Right lobe of liver (tissue), 6 donors: ENCODE measurements around the gene SLC15A3. TPM values are rescaled to one million over a fixed set of nuclear protein-coding genes. Genes with fewer than 3 reads are reported as not detected.
A peak's percentile ranks its signal among the peaks of the same experiment; 100 is the strongest.

Source experiments
- ATAC-seq, 4 donors: fragments of 200-7000 bp; cut with Tn5 transposase; one replicate each; pipeline ENCODE4 v1.9.1; 2020; ENCODE audit warnings: mild to moderate bottlenecking in 4 of 4, moderate library complexity in 4 of 4
- DNase-seq, 3 donors: peaks; one replicate each; pipeline ENCODE4 v3.0.0-alpha.2; 2020
- H3K27ac ChIP-seq, 3 donors: fragments of 200-600 bp; one replicate each; pipeline ENCODE4 v1.8.0; 2022
- H3K27me3 ChIP-seq, 2 donors: fragments of 200-600 bp; one replicate each; pipeline ENCODE4 v1.8.0; 2022
- H3K36me3 ChIP-seq, 4 donors: fragments of 200-600 bp; sonication (generic) in 1 of 4; one replicate each; pipeline versions ENCODE4 v1.5.1 to v1.8.0; 2017 to 2022; ENCODE audit warnings: control low read depth in 1 of 4
- H3K4me1 ChIP-seq, 4 donors: fragments of 200-600 bp; sonication (generic) in 1 of 4; one replicate each; pipeline versions ENCODE4 v1.5.1 to v1.8.0; 2017 to 2022; ENCODE audit warnings: control low read depth in 1 of 4
- H3K4me3 ChIP-seq, 3 donors: fragments of 200-600 bp; one replicate each; pipeline ENCODE4 v1.8.0; 2022
- H3K9me3 ChIP-seq, 4 donors: fragments of 200-600 bp; sonication (generic) in 1 of 4; one replicate each; pipeline versions ENCODE4 v1.5.1 to v1.8.0; 2017 to 2022; ENCODE audit warnings: control low read depth in 1 of 4
- POLR2A ChIP-seq: fragments of 450-650 bp; IDR thresholded peaks from one replicate; pipeline ENCODE4 v1.6.1; 2017; ENCODE audit warnings: antibody characterized with exemption, mild to moderate bottlenecking
- WGBS: methylation state at CpG from one replicate; pipeline ENCODE4 v1.1.6; 2018; ENCODE audit warnings: low coverage, low lambda C conversion rate; ENCODE audit not compliant: insufficient coverage; ENCODE audit errors: missing lambda C conversion rate; 5-methylcytosine and 5-hydroxymethylcytosine counted together
- intact Hi-C, 2 donors: fragments of 100-400 bp; cut with DNase I; formaldehyde crosslinking; loops; one replicate each; pipeline versions ENCODE4 v1.11.2 to v1.14.1; 2022
- total RNA-seq, 6 experiments: library from RNA; depleted of rRNA in 2 of 6; stranded (reverse); fragments of >200 nt in 2 of 6; fragmentation: NEBNext Ultra II Directional in 3 of 6; extraction: Animal tissue kit (Norgen Biotek cat#: 25700) in 3 of 6; gene quantifications; one replicate each; pipeline versions ENCODE4 v1.1.0 to v1.2.4, GENCODE V29; 2016 to 2023
- TF ChIP-seq, protein P1 (sequence below), 4 donors: fragments of 200-600 bp in 3 of 4; fragments of 450-650 bp in 1 of 4; IDR thresholded peaks; one replicate each; pipeline versions ENCODE4 v1.5.1 to v1.8.0; 2016 to 2022; ENCODE audit warnings: antibody characterized with exemption in 4 of 4, mild to moderate bottlenecking in 2 of 4
- donor health status: DM: no; HTN: yes; CAD: no.
- donor health status: DM: no; HTN: no; CAD: no.
- donor health status: DM: no; HTN: no; CAD: no.
- donor health status: DM: no; HTN: yes; CAD: no.
- donor health status: DM: no; HTN: yes; CAD: no.

Gene SLC15A3
- total RNA-seq, 6 experiments from 2014 or later = 7.2 to 22.2 (median 9.2) TPM

DNA sequence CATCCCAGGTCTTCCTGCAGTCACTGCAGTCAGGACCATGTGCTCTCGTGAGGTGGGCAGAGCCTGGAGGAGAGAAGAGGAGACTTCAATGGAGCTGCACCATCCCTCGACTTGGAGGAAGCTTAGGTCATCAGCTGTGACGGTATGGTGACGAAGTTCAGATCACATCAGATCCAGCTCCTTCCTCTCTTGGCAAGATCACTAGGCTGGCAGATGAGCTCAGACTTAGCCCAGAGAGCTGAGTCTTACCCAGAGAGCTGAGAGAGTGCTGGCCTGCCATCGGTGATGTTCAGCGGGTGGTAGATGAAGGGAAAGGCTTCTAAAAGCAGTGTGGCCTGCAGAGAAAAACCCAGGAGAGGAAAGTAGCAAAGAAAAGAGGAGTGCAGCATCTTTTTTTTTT is 1.8 kb upstream of the SLC15A3 start:
- no peaks in the 10 kb centered on the region for H3K36me3 ChIP-seq
- peaks cover 0 to 5% (median 2%) of the 10 kb centered on the region in 4 donors for H3K4me1 ChIP-seq
- TF ChIP-seq POLR2A = no peak
- TF ChIP-seq, protein P1, sequence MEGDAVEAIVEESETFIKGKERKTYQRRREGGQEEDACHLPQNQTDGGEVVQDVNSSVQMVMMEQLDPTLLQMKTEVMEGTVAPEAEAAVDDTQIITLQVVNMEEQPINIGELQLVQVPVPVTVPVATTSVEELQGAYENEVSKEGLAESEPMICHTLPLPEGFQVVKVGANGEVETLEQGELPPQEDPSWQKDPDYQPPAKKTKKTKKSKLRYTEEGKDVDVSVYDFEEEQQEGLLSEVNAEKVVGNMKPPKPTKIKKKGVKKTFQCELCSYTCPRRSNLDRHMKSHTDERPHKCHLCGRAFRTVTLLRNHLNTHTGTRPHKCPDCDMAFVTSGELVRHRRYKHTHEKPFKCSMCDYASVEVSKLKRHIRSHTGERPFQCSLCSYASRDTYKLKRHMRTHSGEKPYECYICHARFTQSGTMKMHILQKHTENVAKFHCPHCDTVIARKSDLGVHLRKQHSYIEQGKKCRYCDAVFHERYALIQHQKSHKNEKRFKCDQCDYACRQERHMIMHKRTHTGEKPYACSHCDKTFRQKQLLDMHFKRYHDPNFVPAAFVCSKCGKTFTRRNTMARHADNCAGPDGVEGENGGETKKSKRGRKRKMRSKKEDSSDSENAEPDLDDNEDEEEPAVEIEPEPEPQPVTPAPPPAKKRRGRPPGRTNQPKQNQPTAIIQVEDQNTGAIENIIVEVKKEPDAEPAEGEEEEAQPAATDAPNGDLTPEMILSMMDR (IDR thresholded peaks at IDR 0.05) = no peak
- H3K27ac ChIP-seq = peak overlapping the region in 1 of 3 donors; percentile 70
- no peak overlapping the region for H3K4me3 ChIP-seq
- intact Hi-C loops = no loop called here
- WGBS = 37% methylated on average over 5 of the region's 6 CpGs
- ATAC-seq (peak in 2 of 4 donors; percentile 9 to 15), DNase-seq (no peak)
- H3K27me3 ChIP-seq = no peaks in the 10 kb centered on the region
- no peaks in the 10 kb centered on the region for H3K9me3 ChIP-seq

DNA sequence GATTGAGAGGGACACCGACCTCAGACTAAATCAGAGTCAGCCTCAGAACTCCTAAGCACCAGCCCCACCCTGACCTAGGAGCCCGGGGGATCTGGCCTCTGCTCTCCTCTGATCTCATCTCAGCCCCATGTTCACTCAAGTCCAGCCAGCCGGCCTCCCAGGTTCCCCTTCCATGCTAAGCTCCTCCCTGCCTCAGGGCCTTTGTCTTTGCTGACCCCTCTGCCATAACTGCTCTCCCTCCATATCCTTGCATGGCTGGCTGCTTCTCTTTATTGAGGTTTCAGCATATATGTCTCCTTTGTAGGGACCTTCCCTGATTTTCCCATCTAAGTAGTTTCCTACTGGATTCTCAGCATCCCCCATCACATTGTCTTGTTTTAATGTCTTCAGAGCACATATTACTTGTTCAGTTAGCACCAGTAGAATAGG is 780 bp upstream of the SLC15A3 start:
- H3K27me3 ChIP-seq = no peaks in the 10 kb centered on the region
- DNase-seq = no peak
- peaks cover 0 to 5% (median 2%) of the 10 kb centered on the region in 4 donors for H3K4me1 ChIP-seq
- peak in 2 of 4 donors; percentile 21 to 25 for ATAC-seq
- TF ChIP-seq, protein P1 (IDR thresholded peaks at IDR 0.05) = no peak
- TF ChIP-seq POLR2A = no peak
- H3K4me3 ChIP-seq = peak overlapping the region; percentile 41 to 61 (median 58)
- 60% methylated on average over 1 of the region's 3 CpGs for WGBS
- intact Hi-C loops = no loop called here
- H3K9me3 ChIP-seq = no peaks in the 10 kb centered on the region
- no peaks in the 10 kb centered on the region for H3K36me3 ChIP-seq
- H3K27ac ChIP-seq = peak overlapping the region; percentile 51 to 75 (median 70)

DNA sequence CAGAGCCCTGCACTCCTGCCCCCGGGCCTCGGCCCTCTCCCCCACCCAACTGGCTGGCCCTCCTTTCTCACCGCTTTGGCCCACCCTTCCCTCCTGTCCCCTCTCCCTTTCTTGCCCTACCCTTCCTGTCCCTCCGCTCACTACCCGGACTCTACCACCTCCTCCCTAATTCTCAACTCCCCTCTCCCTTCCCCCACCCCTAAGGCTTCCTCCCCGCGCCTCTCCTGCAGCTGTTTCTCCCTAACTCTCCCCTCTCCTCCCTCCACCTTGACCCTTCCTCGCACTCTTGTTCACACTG is 421 bp downstream of the SLC15A3 start:
- intact Hi-C loops = no loop called here
- Histone ChIP-seq H3K27me3 (no peaks in the 10 kb centered on the region), H3K4me3 (peak overlapping the region; percentile 41 to 61 (median 58)), H3K4me1 (peaks cover 0 to 5% (median 2%) of the 10 kb centered on the region in 4 donors), H3K27ac (peak overlapping the region; percentile 51 to 75 (median 70)), H3K9me3 (no peaks in the 10 kb centered on the region), H3K36me3 (no peaks in the 10 kb centered on the region)
- no peak for TF ChIP-seq POLR2A
- TF ChIP-seq, protein P1 (IDR thresholded peaks at IDR 0.05) = no peak
- 12% methylated on average over 7 of the region's 8 CpGs for WGBS
- ATAC-seq (peak; percentile 20 to 38 (median 21)), DNase-seq (no peak)

DNA sequence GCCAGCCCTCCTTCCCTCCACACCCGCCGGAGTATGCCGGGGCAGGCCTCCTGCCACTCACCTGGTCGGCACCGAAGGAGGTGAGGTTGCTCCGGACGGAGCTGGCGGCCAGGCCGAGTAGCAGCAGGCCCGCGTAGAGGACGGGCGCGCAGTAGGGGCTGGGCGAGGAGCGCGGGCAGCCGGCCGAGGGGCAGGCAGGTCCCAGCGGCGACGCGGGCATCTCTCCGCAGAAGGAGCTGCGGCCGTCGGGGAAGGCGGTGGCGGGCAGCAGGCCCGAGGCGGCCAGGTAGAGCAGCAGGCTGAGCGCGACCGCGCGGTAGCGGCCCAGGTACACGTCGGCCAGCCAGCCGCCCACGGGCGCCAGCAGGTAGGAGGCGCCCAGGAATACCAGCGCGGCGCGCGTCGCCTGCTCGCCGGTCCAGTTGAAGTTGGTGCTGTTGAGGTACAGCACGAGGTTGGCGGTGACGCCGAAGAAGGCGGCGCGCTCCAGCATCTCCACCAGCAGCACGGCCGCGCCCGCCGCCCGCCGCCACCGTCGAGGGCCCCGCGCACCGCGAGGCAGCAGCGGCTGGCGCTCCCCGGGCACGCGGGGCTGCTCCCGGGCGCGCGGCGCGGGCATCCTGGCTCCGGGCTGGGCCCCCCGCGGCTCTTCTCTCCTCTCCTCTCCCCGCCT is 907 bp downstream of the SLC15A3 start:
- peaks cover 0 to 5% (median 2%) of the 10 kb centered on the region in 4 donors for H3K4me1 ChIP-seq
- H3K4me3 ChIP-seq = peak overlapping the region; percentile 41 to 61 (median 58)
- no peaks in the 10 kb centered on the region for H3K36me3 ChIP-seq
- peak; percentile 12 to 42 (median 30) for ATAC-seq
- intact Hi-C loops = no loop called here
- H3K27ac ChIP-seq = peak overlapping the region; percentile 51 to 75 (median 70)
- TF ChIP-seq, protein P1 (IDR thresholded peaks at IDR 0.05) = no peak
- TF ChIP-seq POLR2A = no peak
- H3K27me3 ChIP-seq = no peaks in the 10 kb centered on the region
- 22% methylated on average over 12 of the region's 86 CpGs for WGBS
- peak in 1 of 3 donors; percentile 48 for DNase-seq
- H3K9me3 ChIP-seq = no peaks in the 10 kb centered on the region
